NOMO-1 treated with DMSO at 0.1 percent for 48 hours (cell line): Measurements from ENCODE around the gene CCDC24.

ENCODE experiments used
- DNase-seq: peaks from one replicate; lab custom pipeline; 2025; ENCODE audit not compliant: unreplicated experiment; lab: John Stamatoyannopoulos, UW

CCDC24 gene

DNA sequence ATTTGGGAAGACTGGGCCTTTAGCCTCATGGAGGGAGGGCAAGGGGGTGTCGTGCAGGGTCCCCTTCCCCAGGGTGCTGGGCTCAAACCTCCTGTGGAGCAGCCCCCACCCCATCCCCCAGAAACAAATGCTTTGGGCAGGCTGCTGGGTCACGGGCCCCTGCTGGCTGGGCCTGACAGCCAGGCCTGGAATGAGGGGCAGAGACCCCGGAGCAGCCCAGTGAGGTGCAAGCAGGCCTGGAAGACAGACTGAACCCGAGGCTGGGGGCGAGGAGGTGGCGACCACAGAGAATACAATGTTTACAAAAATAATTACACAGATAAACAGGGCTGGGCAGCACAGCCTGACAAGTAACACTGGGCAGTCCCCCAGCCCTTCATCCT lies 5.3 kb downstream of the CCDC24 start:
- DNase-seq = no peak

DNA sequence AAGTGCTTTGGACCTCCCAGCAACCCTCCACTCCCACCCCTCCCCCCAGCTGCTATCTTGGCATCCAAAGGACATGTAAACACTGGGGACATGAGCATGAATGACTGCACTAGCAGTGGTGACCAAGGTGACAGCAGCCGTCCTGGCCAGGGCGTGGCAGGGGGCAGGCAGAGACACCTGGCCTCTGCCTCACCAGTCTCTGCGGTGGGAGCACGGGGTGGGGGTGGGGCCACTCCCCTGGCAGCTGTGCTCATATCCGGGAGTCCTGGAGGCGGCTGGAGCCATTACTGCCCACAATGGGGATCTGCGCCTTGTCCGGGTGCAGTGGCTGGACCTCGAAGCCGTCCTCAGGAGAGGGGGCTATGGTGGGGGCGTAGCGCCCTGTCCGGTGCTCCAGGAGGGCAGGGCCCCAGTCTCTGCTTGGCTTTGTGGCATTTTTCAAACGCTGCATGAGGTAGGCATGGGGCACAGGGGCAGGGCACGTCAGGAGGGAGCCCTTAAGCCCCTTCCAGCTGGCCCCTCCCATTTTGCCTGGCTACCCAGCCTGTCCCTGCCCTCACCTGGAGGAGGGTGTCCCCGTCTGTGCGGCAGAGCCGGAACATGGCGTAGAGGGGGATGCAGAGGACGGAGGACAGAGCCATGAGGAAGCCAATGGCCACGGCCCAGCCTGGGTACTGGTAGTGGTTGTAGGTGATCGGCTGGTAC lies 6.0 kb downstream of the CCDC24 start:
- no peak for DNase-seq

DNA sequence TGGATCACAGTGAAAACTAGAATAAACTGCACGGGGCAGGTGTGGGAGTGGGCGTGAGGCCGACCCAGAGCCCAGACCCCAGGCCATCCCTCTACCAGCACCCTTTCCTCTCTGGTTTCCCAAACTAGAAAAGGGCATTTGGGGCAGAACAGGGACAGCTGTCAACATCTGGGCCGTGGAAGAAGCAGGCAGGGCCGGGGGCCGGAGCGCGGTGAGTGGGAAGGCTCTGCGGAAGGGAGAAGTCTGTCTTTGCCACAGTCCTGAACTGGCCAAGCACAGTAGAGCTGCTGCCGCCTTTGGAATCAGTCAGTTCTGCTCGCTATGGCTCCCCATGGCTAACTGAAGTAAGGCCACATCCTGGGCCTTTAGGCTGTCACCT lies 6.6 kb downstream of the CCDC24 start:
- no peak for DNase-seq

DNA sequence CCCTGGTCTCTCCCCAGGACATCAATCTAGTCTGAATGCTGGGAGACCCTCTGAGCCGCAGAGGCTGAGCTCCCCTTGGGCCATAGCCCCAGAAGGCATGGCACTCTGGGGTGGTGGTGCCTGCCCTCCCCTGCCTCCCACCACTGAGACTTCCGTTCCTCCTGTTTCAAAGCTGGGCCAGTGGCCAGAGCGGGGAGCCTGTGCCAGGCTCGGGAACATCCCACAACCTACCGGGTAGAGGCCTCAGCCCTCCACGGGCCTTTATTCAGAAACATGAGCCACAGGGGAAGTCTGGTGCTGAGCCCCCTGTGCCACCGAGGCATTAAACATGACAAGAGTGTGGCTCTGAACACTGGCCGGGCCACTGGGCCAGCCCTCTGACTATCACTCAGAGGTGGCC lies 8.1 kb downstream of the CCDC24 start:
- no peak for DNase-seq

DNA sequence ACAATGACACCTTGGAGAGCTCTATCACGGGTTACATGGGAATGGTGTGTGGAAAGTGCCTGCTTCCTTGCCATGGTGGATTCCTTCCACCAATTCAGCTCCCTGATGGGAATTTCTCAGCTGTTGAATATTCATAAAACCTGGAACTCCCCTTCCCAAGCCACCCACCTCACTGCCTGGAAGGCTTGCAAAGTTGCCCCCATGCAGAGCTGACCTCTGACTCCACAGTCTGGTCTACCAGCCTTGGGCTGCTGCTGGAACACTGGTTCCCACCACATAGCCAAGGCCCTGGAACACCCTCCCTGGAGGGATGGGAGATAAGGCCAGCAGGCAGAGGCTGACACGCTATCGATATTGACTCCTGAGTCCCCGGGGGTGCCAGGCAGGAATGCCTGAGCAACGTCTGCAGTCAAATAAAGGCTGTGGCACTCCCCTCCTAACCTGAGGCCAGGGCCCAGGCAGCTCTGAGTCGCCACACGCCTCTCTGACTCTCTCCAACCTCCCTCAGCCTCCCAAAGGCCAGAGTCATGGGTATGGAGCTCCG lies 8.8 kb downstream of the CCDC24 start:
- no peak for DNase-seq

DNA sequence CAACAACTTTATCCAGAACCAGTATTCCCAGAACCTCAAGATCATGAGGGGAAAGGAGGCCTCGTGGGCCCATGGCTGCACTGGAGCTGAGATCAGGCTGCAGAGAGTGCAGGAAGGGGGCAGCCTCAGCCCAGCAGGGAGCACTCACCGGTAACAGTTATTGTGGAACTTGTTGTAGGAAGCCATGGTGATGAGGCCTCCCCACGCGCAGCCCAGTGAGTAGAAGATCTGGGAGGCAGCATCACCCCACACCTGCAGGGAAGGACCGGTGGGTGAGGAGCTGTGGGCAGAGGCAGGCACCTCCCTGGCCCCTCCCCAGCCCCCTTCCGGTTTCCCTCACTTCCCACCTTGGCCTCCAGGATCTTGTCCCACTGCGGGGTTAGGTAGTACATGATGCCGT lies 10.8 kb downstream of the CCDC24 start:
- no peak for DNase-seq

DNA sequence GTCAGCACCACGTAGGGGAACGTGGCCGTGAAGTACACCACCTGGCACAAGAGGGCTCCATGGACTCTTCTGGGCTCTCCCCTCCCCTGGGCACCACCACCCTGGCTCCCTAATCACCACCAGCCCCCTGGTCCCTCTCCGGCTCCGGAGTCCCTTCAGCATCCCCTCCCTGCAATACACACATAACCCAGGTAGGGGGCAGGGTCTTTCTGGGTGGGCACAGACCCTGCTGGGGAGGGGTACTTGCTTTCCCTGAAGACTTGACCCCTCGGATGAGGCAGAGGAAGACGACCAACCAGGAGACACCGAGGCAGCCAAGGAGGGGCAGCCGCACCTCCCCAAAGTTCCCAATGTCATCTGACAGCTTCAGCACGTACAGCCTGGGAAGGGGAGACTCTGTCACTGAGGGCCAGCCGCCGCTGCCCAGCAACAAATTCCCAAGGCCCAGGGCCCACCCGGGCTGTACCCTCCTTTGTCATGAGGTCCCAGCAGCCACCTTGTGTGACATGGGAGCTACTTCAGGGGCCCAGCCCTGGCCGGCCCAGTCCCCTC lies 11.3 kb downstream of the CCDC24 start:
- no peak for DNase-seq

DNA sequence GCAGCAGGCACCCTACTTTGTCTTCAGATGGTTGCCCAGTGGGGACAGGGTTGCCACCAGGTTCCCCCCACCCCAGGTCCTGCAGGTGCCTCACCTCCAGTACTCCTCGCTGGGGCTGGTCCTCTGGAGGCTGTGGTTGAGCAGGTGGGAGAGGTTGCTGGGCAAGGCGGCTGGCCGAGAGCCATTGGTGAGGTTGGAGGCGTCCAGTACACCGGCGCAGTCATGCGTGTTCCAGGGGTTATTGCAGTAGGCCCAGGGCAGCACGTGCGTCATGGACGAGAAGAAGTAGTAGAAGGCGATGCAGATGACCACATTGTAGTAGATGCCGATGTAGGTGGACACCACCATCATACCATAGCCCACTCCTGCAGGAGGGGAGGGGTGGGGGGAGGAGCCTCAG lies 16.9 kb downstream of the CCDC24 start:
- no peak for DNase-seq

DNA sequence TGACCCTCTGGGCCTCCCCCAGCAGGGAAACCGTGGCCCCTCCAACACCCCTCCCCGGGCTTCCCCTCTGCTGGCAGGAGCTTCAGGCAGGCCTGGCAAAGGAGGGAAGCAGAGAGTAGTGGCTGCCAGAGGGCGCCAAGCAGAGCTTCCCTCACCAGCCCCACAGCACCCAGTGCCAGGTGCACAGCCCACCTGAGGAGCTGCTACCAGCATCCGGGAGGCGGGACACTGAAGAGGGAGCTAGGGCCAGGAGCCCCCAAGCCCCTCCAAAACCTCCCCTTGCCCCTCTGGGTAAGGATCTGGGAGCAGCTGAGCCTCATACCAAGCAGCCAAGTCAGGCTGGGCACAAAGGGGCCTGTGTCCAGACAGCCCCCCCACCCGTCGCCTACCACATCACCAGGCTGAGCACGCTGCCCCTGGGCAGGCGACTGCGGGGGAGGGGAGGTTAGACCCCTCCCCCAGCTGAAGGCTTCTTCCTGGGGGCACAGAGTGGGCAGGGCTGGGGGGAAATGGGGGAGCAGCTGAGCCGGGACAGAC lies 19.6 kb downstream of the CCDC24 start:
- DNase-seq = no peak

DNA sequence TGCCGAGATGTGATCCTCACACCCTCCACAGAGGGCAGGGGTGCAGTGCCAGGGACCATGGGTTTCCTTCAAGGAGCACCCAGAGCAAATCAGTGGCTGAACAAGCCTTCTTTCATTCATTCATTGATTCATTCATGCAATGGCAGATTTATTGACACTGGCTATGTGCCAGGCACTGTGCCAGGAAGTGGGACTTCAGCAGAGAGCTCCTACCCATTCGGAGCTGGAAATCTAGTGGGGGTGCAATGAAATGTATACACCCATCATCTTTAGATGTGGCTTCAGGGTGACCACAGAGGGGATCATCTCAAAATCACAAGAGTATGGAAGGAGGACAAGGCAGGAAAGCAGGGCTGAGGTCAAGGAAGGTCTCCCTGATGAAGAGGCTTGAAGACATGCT lies 21.0 kb downstream of the CCDC24 start:
- no peak for DNase-seq

DNA sequence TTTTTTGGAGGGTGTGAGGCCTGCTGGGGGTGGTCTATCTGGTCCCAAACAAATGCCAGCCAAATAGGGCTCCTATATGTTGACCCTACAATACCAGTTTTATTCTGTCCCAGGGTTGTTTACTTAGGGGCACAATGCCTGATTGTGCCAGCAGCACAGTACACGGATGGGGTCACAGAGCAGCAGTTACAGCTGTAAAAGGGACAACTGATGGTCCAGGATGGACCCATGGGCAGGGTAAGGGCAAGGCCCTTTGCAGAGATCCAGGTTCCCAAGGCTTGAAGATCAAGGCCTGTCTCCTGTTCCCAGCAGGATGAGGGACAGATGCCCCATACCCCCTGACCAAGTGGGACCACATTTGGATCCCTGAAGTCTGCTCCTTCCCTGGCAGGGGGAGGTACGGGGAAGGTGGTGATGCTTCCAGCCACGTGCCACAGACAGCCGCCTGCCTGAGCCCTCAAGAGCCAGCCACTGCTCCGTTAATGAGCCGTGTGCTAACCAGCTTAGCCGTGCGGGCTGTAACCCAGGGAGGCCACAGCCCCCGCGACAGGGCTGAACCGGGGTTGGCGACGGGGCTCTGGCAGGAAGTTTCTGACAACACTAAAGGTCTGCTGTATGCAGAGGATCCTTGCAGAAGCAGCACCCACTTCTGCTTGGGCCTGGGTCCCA lies 21.7 kb downstream of the CCDC24 start:
- no peak for DNase-seq

DNA sequence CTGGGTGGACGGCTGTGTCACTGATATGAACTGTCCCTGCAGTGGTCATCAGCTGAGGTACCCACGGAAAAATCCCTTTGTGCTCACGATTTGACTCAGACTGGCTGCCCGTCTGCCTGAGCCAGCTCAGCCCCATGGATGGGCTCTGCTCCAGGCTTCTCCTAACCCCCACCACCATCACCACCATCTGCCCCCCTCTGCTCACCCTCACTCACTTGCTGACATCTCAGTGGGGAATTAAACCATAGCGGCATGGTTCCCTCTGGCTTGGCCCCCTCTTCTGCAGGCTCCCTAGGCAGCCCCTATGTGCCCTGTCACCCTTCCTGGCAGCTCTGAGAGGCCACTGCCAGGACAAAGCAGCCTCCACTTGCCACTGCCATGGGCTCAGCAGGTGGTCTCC lies 22.6 kb downstream of the CCDC24 start:
- DNase-seq = no peak

DNA sequence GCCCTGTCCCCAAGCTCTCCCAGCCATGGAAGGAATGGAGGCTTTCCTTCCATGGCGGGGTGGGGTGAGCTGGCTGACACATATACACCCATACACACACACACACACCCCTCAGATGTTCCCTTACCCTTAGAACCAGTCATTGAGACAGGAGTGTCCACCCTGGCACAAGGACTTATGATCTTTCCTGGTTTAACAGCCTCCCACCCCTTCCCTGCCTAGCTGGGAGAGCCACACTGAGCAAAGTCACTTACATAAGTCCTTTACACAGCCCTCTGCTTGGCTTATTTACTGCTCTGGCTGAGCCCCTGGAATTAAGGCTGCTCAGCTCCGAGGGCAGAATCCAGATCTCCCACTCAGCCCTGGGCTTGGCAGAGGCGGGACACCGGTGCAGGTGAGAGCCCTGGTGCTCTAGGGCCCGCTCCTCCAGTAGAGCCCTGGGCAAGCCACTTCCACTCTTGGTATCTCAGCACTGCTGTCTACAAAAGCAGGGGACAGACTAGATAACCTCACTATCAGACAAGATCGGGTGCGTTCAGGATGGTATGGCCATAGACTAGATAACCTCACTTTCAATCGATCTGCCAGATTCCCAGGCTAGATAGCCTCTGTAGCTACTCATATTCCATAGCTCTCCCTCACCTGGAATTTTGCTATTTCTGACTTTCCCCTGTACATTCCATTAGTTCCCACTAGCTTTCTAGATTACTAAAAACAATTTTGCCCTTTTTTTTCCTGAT lies 23.1 kb downstream of the CCDC24 start:
- DNase-seq = no peak

DNA sequence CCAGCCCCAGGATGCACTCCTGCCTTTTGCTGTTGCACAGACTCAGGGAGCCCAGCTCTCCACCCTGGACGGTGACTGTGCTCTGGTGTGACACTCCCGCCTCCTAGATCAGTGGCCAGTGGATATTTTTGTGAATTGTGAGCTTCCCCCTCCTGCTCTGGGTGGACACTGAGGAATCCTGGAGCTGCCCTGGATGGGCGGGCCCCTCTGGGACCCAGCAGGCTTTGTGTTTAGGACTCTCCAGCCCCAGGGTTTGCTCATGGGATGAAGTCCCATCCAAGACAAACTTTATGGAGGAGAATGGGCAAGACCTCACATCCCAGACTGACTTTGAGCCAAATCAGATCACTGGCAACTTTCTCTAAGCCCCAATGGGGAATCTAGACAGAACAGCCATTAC lies 23.8 kb downstream of the CCDC24 start:
- DNase-seq = no peak

DNA sequence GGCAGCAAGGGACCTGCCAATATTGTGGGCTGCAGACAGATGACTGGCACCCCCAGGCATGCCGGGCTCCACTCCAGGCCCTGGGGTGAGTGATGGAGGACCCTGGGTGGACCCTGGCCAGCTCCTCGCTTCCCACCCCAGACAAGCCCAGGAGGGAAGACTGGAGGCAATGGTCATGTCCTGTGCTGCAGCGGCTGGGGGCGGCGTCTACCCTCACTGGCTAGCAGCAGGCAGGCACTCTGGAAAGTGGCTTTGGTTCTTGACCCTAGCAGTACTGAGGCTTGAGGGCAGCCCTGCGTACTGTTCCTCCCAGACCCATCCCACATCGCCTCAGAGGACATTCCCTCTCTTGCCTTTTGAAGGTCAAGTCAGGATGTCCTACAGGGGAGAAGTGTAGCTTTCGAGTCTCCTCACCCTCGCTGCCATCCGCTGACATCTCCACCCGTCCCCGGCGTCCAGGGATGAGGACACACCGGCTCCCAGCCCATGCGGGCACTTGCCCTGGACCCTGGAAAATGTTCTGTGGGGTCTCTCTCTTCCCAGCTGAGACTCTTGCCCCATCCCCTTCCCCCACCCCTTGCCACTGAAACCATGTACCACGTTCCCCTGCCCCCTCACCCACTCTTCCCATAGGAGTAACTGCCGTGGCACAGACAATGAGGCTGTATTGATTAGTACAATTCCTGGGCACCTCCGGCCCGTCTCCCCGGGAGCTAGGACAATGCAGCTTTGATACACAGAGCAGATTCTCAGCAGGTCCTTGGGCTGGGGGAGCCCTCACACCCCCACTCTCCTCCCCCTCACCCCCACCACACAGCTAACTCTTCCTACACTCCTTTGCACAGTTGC lies 24.9 kb downstream of the CCDC24 start:
- DNase-seq = no peak

DNA sequence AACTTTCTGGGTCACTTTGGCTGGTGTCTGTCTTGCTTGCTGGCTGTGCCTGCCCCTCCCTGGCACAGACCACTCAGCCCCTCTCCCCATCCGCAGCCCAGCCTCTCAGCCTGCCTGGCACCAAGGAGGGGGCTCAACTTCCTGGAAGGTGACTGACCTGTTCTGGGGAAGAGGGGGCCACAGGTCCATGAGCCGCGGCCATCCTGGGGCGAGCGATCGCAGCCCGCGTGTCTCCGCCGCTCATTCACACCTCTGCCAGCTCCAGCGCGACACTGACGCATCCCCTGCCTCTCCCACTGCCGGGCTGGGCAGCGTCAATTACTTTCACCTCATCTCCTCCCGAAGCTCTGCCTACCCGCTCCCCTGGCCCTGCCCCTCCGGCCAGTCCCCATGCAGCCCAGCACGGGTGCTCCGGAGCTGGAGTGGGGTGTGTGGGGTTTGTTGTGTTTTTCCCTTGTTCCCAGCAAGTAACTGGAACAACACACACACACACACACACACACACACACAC lies 25.5 kb downstream of the CCDC24 start:
- no peak for DNase-seq

DNA sequence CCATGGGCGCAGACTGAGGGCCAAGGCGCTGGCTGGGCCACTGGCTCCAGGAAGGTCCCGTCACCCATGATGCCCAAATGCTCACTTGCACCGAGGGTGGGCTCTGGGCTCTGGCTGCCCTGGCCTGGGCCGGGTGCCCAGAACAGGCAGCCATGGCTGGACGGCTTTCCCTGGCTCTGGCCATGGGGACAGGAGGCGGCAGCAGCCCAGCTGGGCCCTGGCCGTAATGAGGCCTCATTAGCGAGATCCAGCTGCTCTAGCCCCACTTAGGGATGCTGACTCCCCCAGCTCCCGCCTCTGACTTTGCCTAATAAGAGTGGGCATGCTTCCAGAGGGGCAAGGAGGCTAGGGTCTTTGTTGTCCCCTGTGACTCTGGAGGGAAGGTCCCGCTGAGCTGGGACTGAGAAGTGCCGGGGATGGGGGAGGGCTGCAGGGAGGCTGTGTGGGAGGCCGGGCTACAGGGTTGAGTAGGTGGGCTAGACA lies 28.1 kb downstream of the CCDC24 start:
- no peak for DNase-seq

DNA sequence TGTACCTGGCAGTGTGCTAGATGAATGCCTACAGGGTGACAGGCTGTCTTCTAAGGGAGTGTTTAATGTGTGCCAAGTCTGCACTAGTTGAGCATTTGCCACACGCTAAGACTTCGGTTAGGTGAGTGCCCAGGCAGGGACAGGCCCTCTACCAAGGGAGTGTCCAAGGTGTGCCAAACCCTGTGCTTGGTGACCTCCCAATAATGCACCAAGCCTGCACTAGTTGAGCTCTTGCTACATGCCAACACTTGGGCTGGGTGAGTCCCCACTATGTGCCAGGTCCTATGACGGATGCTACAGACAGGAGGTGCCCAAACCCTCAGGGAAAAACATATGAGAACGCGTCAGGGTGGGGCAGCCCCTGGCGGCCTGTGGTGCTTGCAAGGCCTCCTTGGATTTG lies 29.1 kb downstream of the CCDC24 start:
- DNase-seq = no peak

DNA sequence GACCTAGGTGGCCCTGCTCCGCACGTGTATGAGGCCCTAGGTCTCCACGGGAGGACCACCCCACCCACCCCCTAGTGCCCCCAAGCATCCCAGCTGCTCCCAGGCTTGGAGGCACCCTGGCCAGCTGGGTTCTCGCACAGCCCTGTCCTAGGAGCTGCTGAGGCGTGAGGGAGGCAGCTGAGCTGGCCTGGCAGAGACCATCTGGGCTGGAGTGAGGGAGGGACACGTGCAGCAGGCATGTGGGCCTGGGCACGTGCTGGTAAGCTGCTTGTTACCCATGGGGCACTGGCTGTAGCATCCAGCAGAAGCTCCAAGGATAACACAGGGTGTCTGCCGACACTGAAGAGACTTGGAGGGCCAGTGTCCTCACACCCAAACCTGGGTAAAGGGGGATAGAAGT lies 29.8 kb downstream of the CCDC24 start:
- no peak for DNase-seq

DNA sequence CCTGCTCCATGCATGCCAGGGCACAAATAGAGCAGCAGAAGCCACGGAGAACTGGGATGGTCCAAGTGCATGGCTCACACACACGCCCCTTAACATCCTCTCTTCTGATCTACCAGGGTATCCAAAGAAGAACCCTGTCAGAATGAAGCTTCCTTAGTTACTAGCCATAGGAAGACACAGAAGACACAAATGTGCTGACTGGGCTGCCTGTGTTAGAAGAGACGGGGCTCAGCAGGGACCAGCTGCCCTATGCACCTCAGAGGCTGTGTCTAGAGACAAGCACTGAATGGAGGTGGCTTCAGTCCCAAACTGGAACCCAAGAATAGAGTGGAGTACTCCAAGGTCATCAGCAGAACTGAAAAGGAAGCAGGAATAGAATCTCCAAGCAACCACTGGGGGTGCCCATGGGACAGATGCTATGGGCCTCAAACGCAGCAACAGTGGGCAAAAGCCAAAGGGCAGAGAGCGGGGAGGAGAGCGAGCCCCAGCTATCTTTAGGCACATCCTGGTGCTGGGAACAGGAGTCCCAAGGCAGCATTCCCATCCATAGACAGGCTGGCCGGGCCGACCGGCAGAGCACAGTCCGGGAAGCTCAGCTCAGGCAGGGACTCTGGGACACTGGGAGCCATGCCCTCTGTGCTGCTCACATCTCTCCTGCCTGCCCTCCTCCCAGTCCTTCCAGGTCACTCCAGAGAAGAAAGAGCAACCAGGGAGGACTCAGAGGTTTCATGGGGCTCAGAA lies 30.4 kb downstream of the CCDC24 start:
- no peak for DNase-seq
